Measurements from ENCODE around the gene PLCG1.

DNA sequence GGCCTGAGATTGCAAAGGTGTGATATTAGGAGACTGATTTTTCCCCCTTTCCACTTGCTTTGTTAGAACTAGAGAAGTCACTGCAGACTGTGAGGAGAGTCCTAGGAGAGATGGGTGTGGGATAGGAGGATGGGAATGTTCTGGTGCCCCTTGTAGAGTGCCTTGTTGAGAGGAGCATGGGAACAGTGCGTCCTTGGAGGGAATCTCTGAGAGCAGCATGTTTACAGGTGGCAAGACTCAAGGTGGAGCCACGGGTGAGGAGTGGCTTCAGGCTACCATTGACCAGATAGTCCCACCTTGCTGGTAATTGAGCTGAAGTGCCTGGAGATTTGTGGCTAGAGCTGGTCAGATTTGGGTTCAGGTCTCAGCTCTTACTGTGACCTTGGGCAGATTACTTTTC, 6.0 kb downstream of the PLCG1 start:
- no peak for TF ChIP-seq POLR2A (IDR thresholded peaks at IDR 0.05; ENCODE audit: low read depth, low read length)
- no peak for TF ChIP-seq TAF1 (IDR thresholded peaks at IDR 0.05; ENCODE audit: borderline replicate concordance, low read depth, low read length)

Measured in GM12892 (cell line).